Hepatocyte (in vitro differentiated cells): ENCODE measurements around the gene SEPTIN8. TPM values are rescaled to one million over a fixed set of nuclear protein-coding genes. Genes with fewer than 3 reads are reported as not detected.

Experiments
- DNase-seq: peaks from one replicate; pipeline ENCODE4 v3.0.0-alpha.2; 2016; ENCODE audit warnings: low spot score
- H2AFZ ChIP-seq: fragments of 200-600 bp; sonication (generic); 2 replicates; pipeline ENCODE4 v1.6.0; 2016; ENCODE audit warnings: antibody characterized with exemption, mild to moderate bottlenecking
- H3K27ac ChIP-seq: fragments of 200-600 bp; sonication (generic); 2 replicates; pipeline ENCODE4 v1.5.1; 2016; ENCODE audit warnings: mild to moderate bottlenecking
- H3K27me3 ChIP-seq: fragments of 200-600 bp; sonication (generic); 2 replicates; pipeline ENCODE4 v1.6.1; 2016
- H3K36me3 ChIP-seq: fragments of 200-600 bp; sonication (generic); replicated peaks from 2 replicates; pipeline ENCODE4 v1.5.1; 2016; ENCODE audit warnings: low read depth; ENCODE audit not compliant: insufficient read depth
- H3K4me1 ChIP-seq: fragments of 200-600 bp; sonication (generic); 2 replicates; pipeline ENCODE4 v1.5.1; 2016; ENCODE audit warnings: mild to moderate bottlenecking, moderate library complexity; ENCODE audit not compliant: insufficient read depth
- H3K4me2 ChIP-seq: fragments of 200-600 bp; sonication (generic); 2 replicates; pipeline ENCODE4 v1.6.0; 2016
- H3K4me3 ChIP-seq: fragments of 200-600 bp; sonication (generic); 2 replicates; pipeline ENCODE4 v1.5.1; 2016; ENCODE audit warnings: mild to moderate bottlenecking
- H3K79me2 ChIP-seq: fragments of 200-600 bp; sonication (generic); 2 replicates; pipeline ENCODE4 v1.6.0; 2017; ENCODE audit warnings: mild to moderate bottlenecking
- H3K9me2 ChIP-seq: fragments of 200-600 bp; sonication (generic); replicated peaks from 2 replicates; pipeline ENCODE4 v1.6.0; 2017; ENCODE audit warnings: mild to moderate bottlenecking; ENCODE audit not compliant: insufficient read depth
- H3K9me3 ChIP-seq: fragments of 200-600 bp; sonication (generic); 2 replicates; pipeline ENCODE4 v1.5.1; 2016; ENCODE audit warnings: low read depth, mild to moderate bottlenecking
- H4K20me1 ChIP-seq: fragments of 200-600 bp; sonication (generic); 2 replicates; pipeline ENCODE4 v1.6.0; 2016; ENCODE audit warnings: mild to moderate bottlenecking; ENCODE audit not compliant: insufficient read depth, poor library complexity, severe bottlenecking
- CTCF ChIP-seq: fragments of 200-600 bp; sonication (generic); IDR thresholded peaks from 2 replicates; pipeline ENCODE4 v1.5.1; 2016; ENCODE audit warnings: antibody characterized with exemption, mild to moderate bottlenecking; ENCODE audit not compliant: poor library complexity
- EZH2 ChIP-seq: fragments of 200-600 bp; sonication (generic); IDR thresholded peaks from 2 replicates; pipeline ENCODE4 v1.6.1; 2016; ENCODE audit warnings: antibody characterized with exemption, mild to moderate bottlenecking, borderline replicate concordance
- EZH2phosphoT487 ChIP-seq: fragments of 200-600 bp; sonication (generic); IDR thresholded peaks from one replicate; pipeline ENCODE4 v1.6.1; 2018; ENCODE audit warnings: antibody characterized with exemption, mild to moderate bottlenecking, low read depth, moderate library complexity; ENCODE audit not compliant: unreplicated experiment, severe bottlenecking
- WGBS: methylation state at CpG from one replicate; pipeline ENCODE4 v1.1.6; 2016; ENCODE audit warnings: low lambda C conversion rate; ENCODE audit errors: missing lambda C conversion rate; 5-methylcytosine and 5-hydroxymethylcytosine counted together
- polyA plus RNA-seq: library from polyadenylated mRNA; unstranded; fragments of >200 nt; fragmentation: Nextera tagmentation; extraction: Ambion mirVana; gene quantifications from 2 replicates; pipeline ENCODE4 v1.2.1, GENCODE V29; 2016
- total RNA-seq: library from RNA; depleted of rRNA; stranded (reverse); fragments of >200 nt; gene quantifications from 2 replicates; pipeline ENCODE4 v1.2.3, GENCODE V29; 2014

The SEPTIN8 gene
- total and polyA plus RNA-seq, 2 experiments from 2014 or later: 18.7 to 41.9 TPM

GRCh38 chr5:132754947-132755346 lies 22.1 kb downstream of the SEPTIN8 start:
- Histone ChIP-seq H3K9me2 (no peaks in the 10 kb centered on the region), H4K20me1 (no peaks in the 10 kb centered on the region), H3K27me3 (no peaks in the 10 kb centered on the region), H3K79me2 (no peaks in the 10 kb centered on the region), H3K4me3 (no peak overlapping the region), H3K4me1 (no peaks in the 10 kb centered on the region), H3K4me2 (no peak overlapping the region), H3K36me3 (no peaks in the 10 kb centered on the region), H2AFZ (no peak overlapping the region), H3K9me3 (no peaks in the 10 kb centered on the region), H3K27ac (no peak overlapping the region)
- no peak for DNase-seq
- peak; percentile 27 for TF ChIP-seq CTCF
- TF ChIP-seq EZH2phosphoT487: no peak

GRCh38 chr5:132754111-132754510 lies 22.9 kb downstream of the SEPTIN8 start:
- no peaks in the 10 kb centered on the region for H4K20me1 ChIP-seq
- H3K27me3 ChIP-seq: no peaks in the 10 kb centered on the region
- TF ChIP-seq EZH2 (no peak), CTCF (no peak), EZH2phosphoT487 (no peak)
- H3K9me3 ChIP-seq: no peaks in the 10 kb centered on the region
- no peak overlapping the region for H3K4me2 ChIP-seq
- H3K4me3 ChIP-seq: no peak overlapping the region
- no peak for DNase-seq
- no peak overlapping the region for H3K27ac ChIP-seq
- no peaks in the 10 kb centered on the region for H3K4me1 ChIP-seq
- 97% methylated on average over 4 of the region's 4 CpGs for WGBS
- no peaks in the 10 kb centered on the region for H3K9me2 ChIP-seq
- H3K36me3 ChIP-seq: no peaks in the 10 kb centered on the region
- H2AFZ ChIP-seq: no peak overlapping the region
- no peaks in the 10 kb centered on the region for H3K79me2 ChIP-seq

- Histone ChIP-seq H3K4me1 (no peaks in the 10 kb centered on the region), H3K27ac (no peak overlapping the region), H3K36me3 (no peaks in the 10 kb centered on the region), H3K9me2 (no peaks in the 10 kb centered on the region), H3K4me2 (no peak overlapping the region), H3K4me3 (no peak overlapping the region), H3K79me2 (no peaks in the 10 kb centered on the region), H4K20me1 (no peaks in the 10 kb centered on the region), H2AFZ (no peak overlapping the region), H3K27me3 (peaks cover under 1% of the 10 kb centered on the region), H3K9me3 (no peaks in the 10 kb centered on the region)
- DNase-seq: no peak
- TF ChIP-seq CTCF: peak; percentile 9
- TF ChIP-seq EZH2phosphoT487: no peak
- TF ChIP-seq EZH2: no peak
- 80% methylated on average over 2 of the region's 2 CpGs for WGBS
These were observed 23.7 kb downstream of the SEPTIN8 start for GRCh38 chr5:132753135-132753987.
